ENCODE measurements around the gene TLNRD1.

TLNRD1 gene

GRCh38 chr15:80970658-80971057, 30.1 kb upstream of the TLNRD1 start:
- TF ChIP-seq GATA2 (IDR thresholded peaks at IDR 0.05; ENCODE audit: low read depth, low read length): no peak
- TF ChIP-seq GATA3 (IDR thresholded peaks at IDR 0.05; ENCODE audit: low read depth, low read length): no peak

GRCh38 chr15:80971143-80971542, 29.6 kb upstream of the TLNRD1 start:
- TF ChIP-seq GATA3 (IDR thresholded peaks at IDR 0.05; ENCODE audit: low read depth, low read length) (no peak), GATA2 (IDR thresholded peaks at IDR 0.05; ENCODE audit: low read depth, low read length) (no peak)

GRCh38 chr15:80972276-80972675, 28.4 kb upstream of the TLNRD1 start:
- TF ChIP-seq GATA2 (IDR thresholded peaks at IDR 0.05; ENCODE audit: low read depth, low read length) (no peak), GATA3 (IDR thresholded peaks at IDR 0.05; ENCODE audit: low read depth, low read length) (no peak)

DNA sequence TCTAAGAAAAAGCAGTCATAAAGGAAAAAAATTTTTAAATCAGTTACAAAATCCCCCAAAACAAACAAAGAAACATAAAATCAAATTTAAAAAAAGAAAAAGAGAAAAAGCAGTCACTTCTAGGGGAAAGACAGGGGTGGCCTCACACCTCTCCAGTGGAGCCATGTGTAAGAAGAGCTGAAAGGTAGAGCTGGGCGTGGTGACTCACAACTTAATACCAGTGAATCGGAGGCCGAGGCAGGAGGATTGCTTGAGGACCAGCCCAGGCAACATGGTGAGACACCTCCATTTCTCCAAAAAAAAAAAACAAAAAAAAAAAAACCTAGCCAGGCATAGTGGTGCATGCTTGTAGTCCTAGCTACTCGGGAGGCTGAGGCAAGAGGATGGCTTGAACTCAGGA, 25.8 kb upstream of the TLNRD1 start:
- TF ChIP-seq GATA3 (IDR thresholded peaks at IDR 0.05; ENCODE audit: low read depth, low read length) (no peak), GATA2 (IDR thresholded peaks at IDR 0.05; ENCODE audit: low read depth, low read length) (no peak)

GRCh38 chr15:80976851-80977250, 23.9 kb upstream of the TLNRD1 start:
- TF ChIP-seq GATA3 (IDR thresholded peaks at IDR 0.05; ENCODE audit: low read depth, low read length) (no peak), GATA2 (IDR thresholded peaks at IDR 0.05; ENCODE audit: low read depth, low read length) (no peak)

DNA sequence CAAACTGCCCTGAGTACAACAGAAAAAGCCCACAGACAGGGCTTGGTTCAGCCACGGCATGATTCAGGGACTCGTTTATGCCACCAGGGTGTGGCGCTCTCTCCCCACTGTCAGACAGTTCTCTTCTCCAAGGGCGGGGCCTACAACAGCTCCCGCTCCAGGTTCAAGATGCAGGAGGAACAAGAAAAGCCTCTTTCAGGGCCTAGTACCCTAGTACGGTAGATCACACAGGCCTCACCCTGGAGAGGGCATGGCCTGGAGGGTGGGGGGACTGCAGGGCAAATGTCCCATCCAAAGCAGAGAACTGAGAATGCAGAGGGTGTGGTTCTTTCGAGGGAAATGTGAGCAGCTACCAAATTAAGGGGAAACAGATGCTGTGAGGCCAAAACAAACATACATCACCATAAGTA, 23.1 kb upstream of the TLNRD1 start:
- TF ChIP-seq GATA3 (IDR thresholded peaks at IDR 0.05; ENCODE audit: low read depth, low read length): no peak
- TF ChIP-seq GATA2 (IDR thresholded peaks at IDR 0.05; ENCODE audit: low read depth, low read length): no peak

- TF ChIP-seq GATA3 (IDR thresholded peaks at IDR 0.05; ENCODE audit: low read depth, low read length): no peak
- TF ChIP-seq GATA2 (IDR thresholded peaks at IDR 0.05; ENCODE audit: low read depth, low read length): no peak
These were observed 21.9 kb upstream of the TLNRD1 start for GRCh38 chr15:80978685-80979329.

DNA sequence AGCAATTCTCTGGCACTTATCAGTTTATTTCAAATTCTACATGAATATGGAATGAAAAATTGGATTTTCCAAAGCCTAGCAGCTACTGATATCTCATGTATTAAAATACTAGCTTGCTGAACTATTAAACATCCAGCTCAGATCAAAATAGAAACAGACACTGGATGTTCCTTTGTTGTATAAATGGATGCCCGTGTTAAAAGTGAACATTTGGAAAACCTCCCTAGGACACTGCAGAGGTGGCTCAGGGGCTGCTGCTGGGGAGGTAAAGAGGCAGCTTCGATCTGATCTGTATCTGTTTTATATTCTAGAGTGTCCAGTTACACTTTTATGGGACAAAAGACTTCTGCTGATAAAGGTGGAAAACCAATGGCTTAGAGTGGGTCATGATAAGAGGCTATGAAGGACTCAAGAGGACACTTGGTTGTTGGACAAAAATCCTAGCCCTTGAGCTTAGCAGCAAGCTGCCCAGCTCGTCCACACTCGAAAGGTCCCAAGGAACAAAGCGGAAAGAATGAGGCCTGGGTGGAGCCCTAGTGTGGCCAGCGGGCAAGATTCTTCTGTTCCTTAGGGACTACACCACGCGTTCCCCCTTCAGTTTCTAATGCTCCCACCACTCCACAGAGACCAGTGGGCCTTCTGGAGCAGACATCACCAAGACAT, 21.1 kb upstream of the TLNRD1 start:
- TF ChIP-seq GATA2 (IDR thresholded peaks at IDR 0.05; ENCODE audit: low read depth, low read length): no peak
- TF ChIP-seq GATA3 (IDR thresholded peaks at IDR 0.05; ENCODE audit: low read depth, low read length): no peak

DNA sequence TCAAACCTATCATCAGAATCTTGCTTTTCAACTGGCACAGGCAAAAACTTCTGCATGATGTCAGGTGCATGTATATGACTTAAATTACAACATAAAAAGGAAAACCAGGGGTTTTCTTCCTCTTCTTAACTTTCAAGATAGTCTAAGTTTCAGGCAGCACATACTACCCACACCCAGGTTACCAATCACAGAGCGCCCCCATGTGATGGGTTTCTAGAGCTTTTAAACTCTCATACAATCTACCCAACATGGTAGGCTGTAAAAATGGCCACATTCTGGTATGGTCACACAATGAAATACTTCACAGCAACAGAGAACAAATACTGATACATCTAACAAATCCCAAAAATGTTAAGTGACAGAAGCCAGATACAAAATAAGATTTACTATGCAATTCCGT, 18.5 kb upstream of the TLNRD1 start:
- TF ChIP-seq GATA2 (IDR thresholded peaks at IDR 0.05; ENCODE audit: low read depth, low read length): no peak
- no peak for TF ChIP-seq GATA3 (IDR thresholded peaks at IDR 0.05; ENCODE audit: low read depth, low read length)

- TF ChIP-seq GATA2 (IDR thresholded peaks at IDR 0.05; ENCODE audit: low read depth, low read length) (no peak), GATA3 (IDR thresholded peaks at IDR 0.05; ENCODE audit: low read depth, low read length) (no peak)
These were observed 17.9 kb upstream of the TLNRD1 start for GRCh38 chr15:80982839-80983238.

DNA sequence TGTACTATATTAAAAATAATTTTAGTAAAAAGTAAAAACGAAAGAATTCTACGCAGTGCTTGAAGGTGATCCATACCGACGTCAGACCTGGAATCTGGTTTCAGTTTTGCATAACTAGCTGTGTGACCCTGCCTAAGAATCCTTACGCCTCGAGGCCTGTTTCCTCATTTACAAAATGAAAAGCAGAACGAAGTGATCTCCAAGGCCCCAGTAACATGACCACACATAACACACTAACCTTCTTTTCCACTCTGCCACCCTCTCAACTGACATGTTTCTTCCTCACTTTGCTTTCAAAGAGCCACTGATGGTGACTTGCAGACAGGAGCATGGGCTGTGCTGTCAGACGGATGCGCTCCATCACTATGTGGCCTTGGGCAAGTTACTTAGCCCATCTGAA, 15.9 kb upstream of the TLNRD1 start:
- TF ChIP-seq GATA2 (IDR thresholded peaks at IDR 0.05; ENCODE audit: low read depth, low read length) (no peak), GATA3 (IDR thresholded peaks at IDR 0.05; ENCODE audit: low read depth, low read length) (no peak)

GRCh38 chr15:80985981-80986380, 14.7 kb upstream of the TLNRD1 start:
- TF ChIP-seq GATA3 (IDR thresholded peaks at IDR 0.05; ENCODE audit: low read depth, low read length) (no peak), GATA2 (IDR thresholded peaks at IDR 0.05; ENCODE audit: low read depth, low read length) (no peak)

- TF ChIP-seq GATA3 (IDR thresholded peaks at IDR 0.05; ENCODE audit: low read depth, low read length) (no peak), GATA2 (IDR thresholded peaks at IDR 0.05; ENCODE audit: low read depth, low read length) (no peak)
These were observed 14.2 kb upstream of the TLNRD1 start for GRCh38 chr15:80986487-80986886.

- TF ChIP-seq GATA2 (IDR thresholded peaks at IDR 0.05; ENCODE audit: low read depth, low read length): no peak
- TF ChIP-seq GATA3 (IDR thresholded peaks at IDR 0.05; ENCODE audit: low read depth, low read length): no peak
These were observed 12.5 kb upstream of the TLNRD1 start for GRCh38 chr15:80988148-80988796.

DNA sequence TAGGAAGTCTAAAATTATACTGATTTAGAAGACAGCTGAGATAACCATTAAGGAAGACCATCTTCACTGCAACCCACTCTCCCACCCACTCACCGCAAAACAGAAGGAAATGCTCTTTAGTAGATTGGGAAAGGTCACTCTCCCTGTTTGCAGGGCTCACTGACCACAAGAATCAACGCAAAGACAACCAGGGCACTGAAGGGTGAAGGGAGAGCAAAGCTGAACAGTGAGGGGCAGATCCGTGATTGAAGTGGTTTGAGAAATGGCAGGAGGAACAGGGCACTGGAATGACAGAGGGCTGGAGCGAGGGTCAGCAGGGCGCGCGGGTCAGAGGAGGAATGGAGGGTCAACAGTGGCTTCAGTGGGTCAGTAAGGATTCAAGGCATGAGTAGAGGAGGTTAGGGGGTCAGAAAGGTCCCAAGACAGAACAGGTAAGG, 11.6 kb upstream of the TLNRD1 start:
- TF ChIP-seq GATA2 (IDR thresholded peaks at IDR 0.05; ENCODE audit: low read depth, low read length) (no peak), GATA3 (IDR thresholded peaks at IDR 0.05; ENCODE audit: low read depth, low read length) (no peak)

Data from SH-SY5Y (cell line).